DMS79 (cell line): ENCODE data around the gene BPTF.
"Not testable (repeated sequence)": the region's sequence is repeated elsewhere in the genome, so short reads cannot be mapped to it uniquely, and the experiment has no call there.

Source experiments
- DNase-seq: peaks from one replicate; lab custom pipeline; 2025; lab: John Stamatoyannopoulos, UW

The BPTF gene

DNA sequence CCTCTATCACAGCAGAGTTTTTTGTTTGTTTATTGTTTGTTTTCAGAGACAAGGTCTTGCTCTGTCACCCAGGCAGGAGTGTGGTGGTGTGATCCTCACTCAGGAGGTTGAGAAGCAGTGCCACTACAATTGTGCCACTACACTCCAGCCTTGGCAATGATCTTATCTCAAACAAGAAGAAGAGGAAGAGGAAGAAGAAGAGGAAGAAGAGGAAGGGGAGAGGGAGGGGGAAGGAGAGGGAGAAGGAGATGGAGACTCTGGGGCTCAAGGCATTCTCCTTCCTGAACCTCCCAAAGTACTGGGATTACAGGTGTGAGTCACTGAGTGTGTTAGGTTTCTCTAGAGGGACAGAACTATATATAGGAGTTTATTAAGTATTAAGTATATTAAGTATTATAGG, 188.1 kb downstream of the BPTF start:
- no peak for DNase-seq

DNA sequence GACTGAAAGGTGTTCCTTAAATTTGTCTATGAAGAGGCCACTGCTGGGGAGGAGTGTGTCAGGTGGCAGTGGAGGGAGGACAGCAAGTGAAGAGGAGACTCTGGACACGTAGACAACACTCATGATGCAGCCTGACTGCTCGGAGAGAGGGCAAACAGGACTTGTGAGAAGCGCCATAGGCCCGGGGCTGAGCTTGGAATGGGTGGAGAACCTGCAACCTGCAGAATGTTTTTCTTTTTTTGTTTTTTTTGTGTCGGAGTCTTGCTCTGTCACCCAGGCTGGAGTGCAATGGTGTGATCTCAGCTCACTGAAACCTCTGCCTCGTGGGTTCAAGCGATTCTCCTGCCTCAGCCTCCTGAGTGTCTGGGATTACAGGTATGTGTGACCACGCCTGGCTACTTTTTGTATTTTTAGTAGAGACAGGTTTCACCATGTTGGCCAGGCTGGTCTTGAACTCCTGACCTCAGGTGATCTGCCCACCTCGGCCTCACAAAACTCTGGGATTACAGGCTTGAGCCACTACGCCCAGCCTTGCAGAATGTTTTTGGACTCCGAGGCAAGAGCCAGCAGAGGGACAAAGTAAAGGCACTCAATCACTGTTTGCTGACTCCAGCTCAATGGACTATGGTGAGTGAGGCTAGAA, 189.9 kb downstream of the BPTF start:
- no peak for DNase-seq

DNA sequence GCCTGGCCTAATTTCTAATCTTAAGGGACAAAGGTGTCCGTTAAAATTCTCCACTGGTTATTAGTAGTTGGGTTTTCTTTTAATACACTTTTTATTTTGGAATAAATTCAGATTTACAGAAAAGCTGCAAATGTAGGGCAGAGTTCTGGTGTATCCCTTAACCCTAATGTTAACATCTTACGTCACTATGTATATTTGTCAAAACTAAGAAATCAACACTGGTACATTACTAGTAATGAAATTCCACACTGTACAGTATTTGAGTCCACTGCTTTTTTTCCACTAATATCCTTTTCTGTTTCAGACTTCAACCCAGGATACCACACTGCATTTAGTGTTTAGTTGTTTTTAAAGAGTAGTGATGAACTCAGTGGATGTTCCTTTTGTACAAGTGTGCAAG, 191.5 kb downstream of the BPTF start:
- no peak for DNase-seq

DNA sequence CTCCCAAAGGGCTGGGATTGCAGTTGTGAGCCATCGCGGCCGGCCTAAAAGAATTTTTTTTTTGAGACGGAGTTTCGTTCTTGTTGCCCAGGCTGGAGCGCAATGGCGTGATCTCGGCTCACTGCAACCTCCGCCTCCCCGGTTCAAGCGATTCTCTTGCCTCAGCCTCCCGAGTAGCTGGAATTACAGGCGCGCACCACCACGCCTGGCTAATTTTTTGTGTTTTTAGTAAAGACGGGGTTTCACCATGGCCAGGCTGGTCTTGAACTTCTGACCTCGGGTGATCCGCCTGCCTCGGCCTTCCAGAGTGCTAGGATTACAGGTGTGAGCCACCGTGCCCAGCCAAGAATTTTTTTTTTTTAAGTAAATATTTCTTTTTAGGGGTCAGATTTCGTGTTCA, 193.2 kb downstream of the BPTF start:
- DNase-seq = not testable (repeated sequence)

DNA sequence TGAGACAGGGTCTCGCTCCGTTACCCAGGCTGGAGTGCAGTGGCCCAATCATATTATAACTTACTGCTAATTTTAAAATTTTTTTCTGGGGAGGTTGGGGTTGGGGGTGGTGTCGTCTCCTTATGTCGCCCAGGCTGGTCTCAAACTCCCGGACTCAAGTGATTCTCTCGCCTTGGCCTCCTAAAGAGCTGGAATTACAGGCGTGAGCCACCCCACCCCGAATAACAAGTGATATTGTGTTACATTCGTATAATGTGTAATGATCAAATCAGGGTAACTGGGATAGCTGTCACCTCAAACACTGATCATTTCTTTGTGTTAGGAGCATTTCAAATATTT, 194.0 kb downstream of the BPTF start:
- DNase-seq = no peak

DNA sequence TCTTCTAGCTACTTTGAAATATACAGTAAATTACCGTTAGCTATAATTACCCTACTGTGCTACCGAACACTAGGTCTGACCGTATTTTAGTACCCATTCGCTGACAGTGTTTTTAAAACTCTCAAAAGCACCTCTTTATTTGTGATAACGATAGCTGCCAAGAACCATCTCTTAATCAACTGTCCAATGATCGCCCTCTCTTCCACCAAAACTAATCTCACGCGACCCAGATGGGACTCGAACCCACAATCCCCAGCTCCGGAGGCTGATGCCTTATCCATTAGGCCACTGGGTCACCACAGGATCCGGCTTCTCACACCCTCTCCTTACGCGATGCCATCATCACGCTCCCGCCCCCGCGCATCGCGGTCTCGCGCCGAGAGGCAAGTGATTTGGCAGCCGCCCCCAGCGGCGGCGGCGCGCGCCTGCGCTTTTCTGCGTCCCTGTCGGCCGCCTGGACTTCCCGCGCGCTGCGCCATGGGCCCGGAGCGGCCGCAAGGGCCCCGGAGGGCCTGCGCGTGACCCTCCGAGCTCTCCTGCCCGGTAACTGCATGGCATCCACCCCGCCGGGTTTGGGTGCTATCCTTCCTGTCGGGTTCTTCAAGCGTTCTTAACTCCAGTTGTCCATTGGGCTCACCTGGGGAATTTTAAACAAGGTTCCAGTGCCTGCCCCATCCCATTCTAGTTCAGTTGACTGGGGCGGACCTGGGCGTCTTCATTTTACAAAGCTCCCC, 194.5 kb downstream of the BPTF start:
- DNase-seq = peak; percentile 44

DNA sequence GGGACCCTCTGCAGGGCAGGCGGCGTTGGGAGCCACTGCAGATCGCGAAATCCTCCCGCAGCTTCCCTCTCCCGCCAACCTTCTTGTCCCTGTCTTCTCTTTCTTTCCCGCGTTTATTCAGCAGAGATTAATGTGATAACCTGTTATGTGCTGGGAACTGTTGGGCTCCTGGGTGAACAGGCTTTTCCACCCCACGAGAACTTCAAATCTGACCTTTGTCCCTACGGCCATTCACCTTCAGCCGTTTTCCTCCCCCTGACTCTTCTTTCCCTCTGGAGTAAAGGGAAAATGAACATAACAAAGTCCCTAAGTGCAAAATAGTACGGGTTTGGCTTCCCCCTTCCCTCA, 195.1 kb downstream of the BPTF start:
- DNase-seq = no peak

DNA sequence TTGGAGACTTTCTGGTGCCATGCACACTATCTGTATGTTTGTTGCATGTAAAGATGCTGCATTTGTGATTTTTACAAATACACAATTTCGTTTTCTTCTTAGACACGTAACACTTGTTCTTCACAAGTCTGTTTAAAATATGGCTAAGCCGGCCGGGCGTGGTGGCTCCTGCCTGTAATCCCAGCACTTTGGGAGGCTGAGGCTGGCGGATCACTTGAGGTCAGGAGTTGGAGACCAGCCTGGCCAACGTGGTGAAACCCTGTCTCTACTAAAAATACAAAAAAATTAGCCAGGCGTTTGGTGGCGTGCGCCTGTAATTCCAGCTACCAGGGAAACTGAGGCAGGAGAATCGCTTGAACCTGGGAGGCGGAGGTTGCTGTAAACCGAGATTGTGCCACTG, 195.5 kb downstream of the BPTF start:
- not testable (repeated sequence) for DNase-seq

DNA sequence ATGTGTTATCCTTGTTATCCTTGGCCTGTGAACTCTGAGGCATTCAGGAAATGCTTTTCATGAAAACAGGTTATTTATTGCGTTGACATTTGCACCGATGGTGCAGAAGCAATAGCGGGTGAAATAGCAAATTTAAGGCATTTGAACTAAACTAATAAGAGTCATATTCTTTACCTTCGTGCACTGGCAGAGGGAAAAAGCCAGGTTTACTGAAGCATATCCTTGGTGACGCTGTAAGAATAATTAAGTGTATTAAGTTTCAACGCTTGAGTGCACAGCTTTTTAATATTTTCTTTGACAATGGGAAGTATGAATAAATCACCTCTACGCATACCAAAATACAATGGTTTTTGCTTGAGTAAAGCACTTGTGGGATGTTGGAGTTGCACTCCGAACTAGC, 196.7 kb downstream of the BPTF start:
- peak; percentile 7 for DNase-seq

DNA sequence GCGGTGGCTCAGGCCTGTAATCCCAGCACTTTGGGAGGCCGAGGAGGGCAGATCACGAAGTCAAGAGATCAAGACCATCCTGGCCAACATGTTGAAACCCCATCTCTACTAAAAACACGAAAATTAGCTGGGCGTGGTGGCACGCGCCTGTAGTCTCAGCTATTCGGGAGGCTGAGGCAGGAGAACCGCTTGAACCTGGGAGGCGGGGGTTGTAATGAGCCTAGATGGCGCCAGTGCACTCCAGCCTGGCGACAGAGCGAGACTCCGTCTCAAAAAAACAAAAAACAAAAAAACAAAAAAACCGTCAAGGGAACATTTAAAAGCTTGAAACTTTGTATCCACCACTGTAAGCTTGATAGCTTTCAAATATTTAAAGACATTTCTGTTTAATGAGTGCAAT, 197.2 kb downstream of the BPTF start:
- not testable (repeated sequence) for DNase-seq

DNA sequence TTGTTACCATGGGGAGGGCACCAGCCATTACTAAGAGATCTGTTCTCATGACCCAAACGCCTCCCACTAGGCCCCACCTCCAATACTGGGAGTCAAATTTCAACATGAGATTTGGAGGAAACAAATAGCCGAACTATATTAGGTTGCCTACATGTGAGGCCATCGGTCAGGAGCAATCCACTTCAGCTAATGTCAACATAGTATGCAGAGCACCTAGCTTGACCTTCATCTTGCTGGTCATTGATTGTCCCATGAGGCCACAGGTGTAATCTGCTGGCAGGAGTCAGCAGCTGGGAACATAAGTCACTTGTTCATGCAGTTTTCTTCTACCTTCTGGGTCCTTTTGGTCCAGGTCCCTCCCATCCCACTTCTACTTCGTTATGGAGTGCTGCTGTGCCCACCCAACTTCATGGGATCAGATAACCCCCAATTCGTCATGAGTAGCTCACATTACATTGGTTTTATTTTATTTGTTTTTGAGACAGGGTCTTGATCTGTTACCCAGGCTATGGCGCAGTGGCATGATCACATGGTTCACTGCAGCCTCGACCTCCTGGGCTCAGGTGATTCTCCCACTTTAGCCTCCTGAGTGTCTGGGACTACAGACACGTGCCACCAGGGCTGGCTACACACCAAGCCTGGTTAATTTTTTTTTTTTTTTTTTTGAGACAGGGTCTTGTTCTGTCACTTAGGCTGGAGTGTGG, 204.4 kb downstream of the BPTF start:
- no peak for DNase-seq
